ENCODE data around the gene PEAR1. TPM values are rescaled to one million over a fixed set of nuclear protein-coding genes. Genes with fewer than 3 reads are reported as not detected.

Gene PEAR1
- total and polyA plus RNA-seq, 2 of the 4 experiments (the other 2 are of a cell fraction), result 2.0 to 44.4 TPM

GRCh38 chr1:156945881-156946661 lies 52.6 kb downstream of the PEAR1 start:
- no peak overlapping the region for H3K23ac ChIP-seq (ENCODE audit: low read depth, low read length)
- H2AFZ ChIP-seq (replicated peaks; ENCODE audit: low read length, poor library complexity), result no peak overlapping the region
- no peak overlapping the region for H4K91ac ChIP-seq (ENCODE audit: insufficient read depth, low read depth, low read length)
- H2BK5ac ChIP-seq (ENCODE audit: low read depth, low read length, poor library complexity, severe bottlenecking), result no peak overlapping the region
- TF ChIP-seq CHD1 (IDR thresholded peaks at IDR 0.05; ENCODE audit: low read depth, low read length) (no peak), ELK1 (IDR thresholded peaks at IDR 0.05; ENCODE audit: borderline replicate concordance, low read depth, low read length) (no peak), MAZ (IDR thresholded peaks at IDR 0.05; ENCODE audit: borderline replicate concordance, low read depth, low read length) (no peak), POLR2A (IDR thresholded peaks at IDR 0.05; ENCODE audit: low read depth, low read length) (no peak), RCOR1 (IDR thresholded peaks at IDR 0.05; ENCODE audit: insufficient replicate concordance, low read length) (no peak), RAD21 (IDR thresholded peaks at IDR 0.05; ENCODE audit: low read length) (no peak), MAFK (IDR thresholded peaks at IDR 0.05; ENCODE audit: low read depth, low read length) (no peak), CEBPB (IDR thresholded peaks at IDR 0.05; ENCODE audit: low read depth, low read length) (no peak), MXI1 (IDR thresholded peaks at IDR 0.05; ENCODE audit: borderline replicate concordance, low read depth, low read length) (no peak), NFE2L2 (IDR thresholded peaks at IDR 0.05; ENCODE audit: low read depth, low read length) (no peak)
- H3K4ac ChIP-seq (ENCODE audit: low read depth, low read length), result no peak overlapping the region
- H3K36me3 ChIP-seq (ENCODE audit: control insufficient read depth, insufficient read depth, low read length), result peaks cover 76% of the 10 kb centered on the region
- no peak overlapping the region for H3K9ac ChIP-seq (ENCODE audit: low read depth, low read length)
- H4K5ac ChIP-seq (ENCODE audit: low read depth, low read length), result no peak overlapping the region
- dilution Hi-C loops (cut with HindIII; ENCODE audit: low sequenced_read_pairs, unreplicated experiment) (no loop called here), in situ Hi-C loops (cut with MboI; ENCODE audit: low sequenced_read_pairs) (no loop called here), intact Hi-C loops (cut with micrococcal nuclease) (no loop called here)
- H4K20me1 ChIP-seq (ENCODE audit: insufficient read depth, low read length), result no peaks in the 10 kb centered on the region; the same call in 1 of the 2 replicates
- DNase-seq, result peak; percentile 60
- H3K4me2 ChIP-seq (ENCODE audit: low read depth, low read length), result no peak overlapping the region
- no peak overlapping the region for H4K8ac ChIP-seq (ENCODE audit: low read depth in 2 of 2, low read length in 2 of 2)
- WGBS, 2 experiments (ENCODE audit: extremely low coverage in 2 of 2, insufficient read length in 1 of 2), result 76% methylated on average over 4 of the region's 11 CpGs; no CpG with 5 or more reads in 1 of the 2 experiments
- no peak overlapping the region for H3K18ac ChIP-seq (ENCODE audit: low read depth, low read length)
- H3K27ac ChIP-seq (ENCODE audit: insufficient read depth, low read length), result no peak overlapping the region
- H3K4me1 ChIP-seq (ENCODE audit: control insufficient read depth, insufficient read depth, low read length), result no peaks in the 10 kb centered on the region
- ChIA-PET POLR2A (ENCODE audit: unreplicated experiment) (no interaction called here), CTCF (no interaction called here)
- no peak overlapping the region for H3K14ac ChIP-seq (replicated peaks; ENCODE audit: low read depth, low read length)
- no peak for ATAC-seq (ENCODE audit: low read depth)
- H2BK15ac ChIP-seq (ENCODE audit: low read depth, low read length), result no peak overlapping the region
- no peaks in the 10 kb centered on the region for H3K79me1 ChIP-seq (ENCODE audit: low read depth in 1 of 2, low read length in 2 of 2)
- no peak overlapping the region for H2BK20ac ChIP-seq (ENCODE audit: low read depth, low read length)
- H3K56ac ChIP-seq (ENCODE audit: extremely low read depth, insufficient read depth, low read length), result no peak overlapping the region
- H3K9me1 ChIP-seq (ENCODE audit: insufficient read depth, low read length), result peaks cover 27% of the 10 kb centered on the region
- H2BK120ac ChIP-seq (ENCODE audit: low read depth, low read length), result no peak overlapping the region
- H2AK9ac ChIP-seq (replicated peaks; ENCODE audit: low read depth, low read length, poor library complexity), result no peak overlapping the region
- H3K9me3 ChIP-seq (ENCODE audit: control insufficient read depth, insufficient read depth, low read length), result no peaks in the 10 kb centered on the region
- H3K27me3 ChIP-seq (ENCODE audit: control insufficient read depth, insufficient read depth, low read length), result no peaks in the 10 kb centered on the region
- H3K4me3 ChIP-seq (ENCODE audit: insufficient read depth, low read depth, low read length), result no peak overlapping the region
- no TSS peak for BruUV-seq (replicated peaks)
- H2AK5ac ChIP-seq (ENCODE audit: low read depth, low read length), result no peak overlapping the region

All from IMR-90 (cell line).